Fibroblast of pulmonary artery (primary cell): ENCODE measurements around the gene WFDC12.

Experiments used
- DNase-seq: peaks from one replicate; pipeline ENCODE4 v3.0.0-alpha.2; 2010; ENCODE audit warnings: low read depth
- H3K4me3 ChIP-seq: replicated peaks from 2 replicates; pipeline ENCODE4 v1.5.1; 2011; ENCODE audit warnings: low read depth, mild to moderate bottlenecking, control low read depth, low read length, moderate library complexity
- CTCF ChIP-seq: IDR thresholded peaks from 2 replicates; pipeline ENCODE4 v1.5.1; 2011; ENCODE audit warnings: mild to moderate bottlenecking, control low read depth, low read length, inconsistent platforms; ENCODE audit errors: missing control alignments

The WFDC12 gene

GRCh38 chr20:45101333-45101850 lies 22.9 kb downstream of the WFDC12 start:
- no peak for TF ChIP-seq CTCF
- no peak overlapping the region for H3K4me3 ChIP-seq

GRCh38 chr20:45100563-45101245 lies 23.6 kb downstream of the WFDC12 start, which contains the start of gene KCNS1:
Gene KCNS1 (minus strand): TSS chr20:45101127. CDS start chr20:45099236, 1,891 bp downstream.
- peak within 1 kb of the TSS; percentile 10 for H3K4me3 ChIP-seq
- DNase-seq: no peak

More at GRCh38 chr20:45101333-45101850, 22.9 kb downstream of the WFDC12 start:
- DNase-seq: no peak

GRCh38 chr20:45098103-45098773 lies 26.0 kb downstream of the WFDC12 start:
- DNase-seq: peak; percentile 49
- H3K4me3 ChIP-seq: peak overlapping the region; percentile 29
- TF ChIP-seq CTCF: peak; percentile 31

More at GRCh38 chr20:45100563-45101245, 23.6 kb downstream of the WFDC12 start, which contains the start of gene KCNS1:
- TF ChIP-seq CTCF: no peak

GRCh38 chr20:45097485-45098102 lies 26.7 kb downstream of the WFDC12 start:
- peak overlapping the region; percentile 29 for H3K4me3 ChIP-seq
- TF ChIP-seq CTCF: peak; percentile 39
- peak; percentile 63 for DNase-seq

- TF ChIP-seq CTCF: no peak
- DNase-seq: no peak
- H3K4me3 ChIP-seq: no peak overlapping the region
These were observed 27.5 kb downstream of the WFDC12 start for GRCh38 chr20:45096781-45097180.

GRCh38 chr20:45095805-45096238 lies 28.4 kb downstream of the WFDC12 start:
- peak; percentile 78 for DNase-seq
- peak; percentile 78 for TF ChIP-seq CTCF
- H3K4me3 ChIP-seq: no peak overlapping the region
